Measurements from ENCODE around the gene RETREG1.
"Not testable (repeated sequence)": the region's sequence is repeated elsewhere in the genome, so short reads cannot be mapped to it uniquely, and the experiment has no call there.

DNA sequence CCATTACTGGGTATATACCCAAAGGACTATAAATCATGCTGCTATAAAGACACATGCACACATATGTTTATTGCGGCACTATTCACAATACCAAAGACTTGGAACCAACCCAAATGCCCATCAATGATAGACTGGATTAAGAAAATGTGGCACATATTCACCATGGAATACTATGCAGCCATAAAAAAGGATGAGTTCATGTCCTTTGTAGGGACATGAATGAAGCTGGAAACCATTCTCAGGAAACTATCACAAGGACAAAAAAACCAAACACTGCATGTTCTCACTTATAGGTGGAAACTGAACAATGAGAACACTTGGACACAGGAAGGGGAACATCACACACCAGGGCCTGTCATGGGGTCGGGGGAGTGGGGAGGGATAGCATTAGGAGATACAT is 5.9 kb downstream of the RETREG1 start:
- TF ChIP-seq EP300, CTCF (IDR thresholded peaks at IDR 0.05): not testable (repeated sequence)
